Fibroblast of villous mesenchyme (primary cell): Measurements from ENCODE around the gene HOXA7. TPM values are rescaled to one million over a fixed set of nuclear protein-coding genes. Genes with fewer than 3 reads are reported as not detected.

Source experiments
- DNase-seq: peaks from one replicate; pipeline ENCODE4 v3.0.0-alpha.2; 2010; ENCODE audit warnings: low read depth
- H3K4me3 ChIP-seq: 2 replicates; pipeline ENCODE4 v1.5.1; 2011; ENCODE audit warnings: low read depth, mild to moderate bottlenecking, low read length
- CTCF ChIP-seq: IDR thresholded peaks from 2 replicates; pipeline ENCODE4 v1.5.1; 2012; ENCODE audit warnings: low read depth, mild to moderate bottlenecking, low read length; ENCODE audit not compliant: insufficient read depth
- total RNA-seq: library from RNA; depleted of rRNA; stranded (reverse); fragments of >200 nt; gene quantifications from 2 replicates; pipeline ENCODE4 v1.2.3, GENCODE V29; 2012

HOXA7 gene
- total RNA-seq, 1 donor = 2.2 TPM

DNA sequence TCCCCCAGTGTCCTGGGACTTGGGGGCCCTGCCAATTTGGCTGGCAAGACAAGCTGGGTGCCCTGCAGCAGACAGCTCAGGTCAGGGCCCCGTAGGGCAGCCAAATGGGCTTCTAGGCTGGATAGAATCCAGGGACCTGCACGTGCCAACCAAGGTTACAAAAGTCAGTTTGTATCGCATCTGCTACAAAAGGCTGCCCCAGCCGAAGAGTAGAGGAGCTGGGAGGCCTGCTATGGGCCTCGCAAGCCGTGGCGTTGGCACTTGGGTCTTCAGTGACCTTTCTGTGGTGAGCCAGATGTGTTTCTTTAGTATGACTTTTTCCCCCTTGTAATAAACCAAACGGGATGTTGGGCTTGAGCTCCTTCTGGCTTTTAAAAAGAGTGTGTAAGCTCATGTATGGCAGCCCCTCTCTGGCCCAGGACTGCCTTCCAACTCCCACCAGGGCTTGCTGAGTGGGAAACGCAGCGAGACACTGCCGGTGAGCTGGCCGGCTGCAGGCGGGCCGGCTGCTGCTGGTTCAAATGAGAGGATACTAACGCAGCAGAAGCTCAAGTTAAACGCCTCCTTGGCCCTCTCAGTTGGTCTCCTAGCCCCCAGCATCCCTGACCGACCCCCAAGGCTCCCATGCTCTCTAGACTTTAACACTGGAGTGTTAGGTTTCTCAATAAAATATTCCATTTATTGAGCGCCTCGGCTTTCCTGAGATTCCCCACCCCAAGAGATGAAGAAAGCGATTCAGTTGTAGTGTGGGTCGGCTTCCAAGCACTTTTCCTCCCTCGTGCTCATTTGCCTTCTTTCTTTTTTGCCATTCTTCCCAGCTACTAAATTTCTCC lies 20.7 kb upstream of the HOXA7 start:
- peak; percentile 71 for DNase-seq
- peak overlapping the region; percentile 67 for H3K4me3 ChIP-seq
- no peak for TF ChIP-seq CTCF

- TF ChIP-seq CTCF = no peak
- DNase-seq = no peak
- H3K4me3 ChIP-seq = peak overlapping the region; percentile 67
Observed at GRCh38 chr7:27176524-27176845, 20.0 kb upstream of the HOXA7 start.

- peak overlapping the region; percentile 67 for H3K4me3 ChIP-seq
- peak; percentile 67 for DNase-seq
- TF ChIP-seq CTCF = no peak
Observed at GRCh38 chr7:27175626-27176523, 19.4 kb upstream of the HOXA7 start.

GRCh38 chr7:27174874-27175625 lies 18.6 kb upstream of the HOXA7 start:
- DNase-seq = peak; percentile 93
- TF ChIP-seq CTCF = no peak
- peak overlapping the region; percentile 67 for H3K4me3 ChIP-seq

- peak within 1 kb of the TSS; percentile 67 for H3K4me3 ChIP-seq
- peak; percentile 84 for DNase-seq
- no peak for TF ChIP-seq CTCF
Observed at GRCh38 chr7:27173956-27174873, 17.7 kb upstream of the HOXA7 start, which contains the start of gene HOXA10. Gene HOXA10, minus strand, starts transcription at chr7:27174320. Its CDS starts 14 bp downstream, at chr7:27174306.

GRCh38 chr7:27173511-27173955 lies 17.1 kb upstream of the HOXA7 start:
- peak overlapping the region; percentile 67 for H3K4me3 ChIP-seq
- peak; percentile 10 for DNase-seq
- TF ChIP-seq CTCF = no peak
